Testis (tissue), 3 donors: ENCODE data around the gene CDK13. TPM values are rescaled to one million over a fixed set of nuclear protein-coding genes. Genes with fewer than 3 reads are reported as not detected.
"Not testable (repeated sequence)": the region's sequence is repeated elsewhere in the genome, so short reads cannot be mapped to it uniquely, and the experiment has no call there.

Experiments
- DNase-seq: peaks from one replicate; pipeline ENCODE4 v3.0.0-alpha.2; 2019
- H3K27ac ChIP-seq, 2 donors: fragments of 200-600 bp; sonication (generic); one replicate each; pipeline ENCODE4 v1.5.1; 2019
- H3K27me3 ChIP-seq: fragments of 200-600 bp; sonication (generic); one replicate; pipeline ENCODE4 v1.5.1; 2019
- H3K36me3 ChIP-seq: fragments of 200-600 bp; sonication (generic); one replicate; pipeline ENCODE4 v1.5.1; 2017; ENCODE audit warnings: low read depth; ENCODE audit errors: missing control alignments
- H3K4me1 ChIP-seq: fragments of 200-600 bp; sonication (generic); one replicate; pipeline ENCODE4 v1.5.1; 2019
- H3K4me3 ChIP-seq, 2 donors: fragments of 200-600 bp; sonication (generic); one replicate each; pipeline ENCODE4 v1.5.1; 2017 to 2019
- H3K9me3 ChIP-seq: fragments of 200-600 bp; sonication (generic); one replicate; pipeline ENCODE4 v1.5.1; 2017
- CTCF ChIP-seq, 3 experiments: fragments of 450-650 bp in 2 of 3; fragments of 200-600 bp in 1 of 3; sonication (generic) in 1 of 3; IDR thresholded peaks; one replicate each; pipeline ENCODE4 v1.5.1; 2016 to 2019; ENCODE audit warnings: antibody characterized with exemption in 3 of 3, mild to moderate bottlenecking in 2 of 3, moderate library complexity in 1 of 3
- POLR2A ChIP-seq: fragments of 450-650 bp; IDR thresholded peaks from one replicate; pipeline ENCODE4 v1.6.1; 2017; ENCODE audit warnings: antibody characterized with exemption, mild to moderate bottlenecking, moderate library complexity
- WGBS, 2 donors: methylation state at CpG; one replicate each; pipeline ENCODE4 v1.1.5; 2018; 5-methylcytosine and 5-hydroxymethylcytosine counted together
- intact Hi-C: fragments of 100-400 bp; cut with DNase I; formaldehyde crosslinking; loops from one replicate; pipeline ENCODE4 v1.15.1; 2023; ENCODE audit warnings: low total_unique reads
- polyA plus RNA-seq: library from polyadenylated mRNA; stranded (reverse); fragments of 350-450 nt; fragmentation: Illumina TruSeq; extraction: RNeasy Lipid Tissue Mini Kit (QIAGEN cat#74804); gene quantifications from one replicate; pipeline ENCODE4 v1.2.3, GENCODE V29; 2014; ENCODE audit warnings: low read depth, low replicate concordance; ENCODE audit not compliant: insufficient read depth
- total RNA-seq, 2 donors: library from RNA; depleted of rRNA; stranded (reverse); fragments of >200 nt; gene quantifications; one replicate each; pipeline ENCODE4 v1.2.3, GENCODE V29; 2016

Gene CDK13
- total and polyA plus RNA-seq, 3 donors from 2014 or later, result 55.1 to 140 (median 134) TPM

GRCh38 chr7:39910108-39910869, 39.8 kb upstream of the CDK13 start:
- Histone ChIP-seq H3K36me3 (no peaks in the 10 kb centered on the region), H3K4me1 (no peaks in the 10 kb centered on the region), H3K4me3 (no peak overlapping the region), H3K9me3 (no peaks in the 10 kb centered on the region), H3K27me3 (no peaks in the 10 kb centered on the region), H3K27ac (no peak overlapping the region)
- TF ChIP-seq CTCF (IDR thresholded peaks at IDR 0.05) (no peak), POLR2A (no peak)
- no peak for DNase-seq
- intact Hi-C loops, result no loop called here
- 91 to 92% methylated on average over 7 of the region's 7 CpGs for WGBS, 2 donors

GRCh38 chr7:39911167-39911566, 38.9 kb upstream of the CDK13 start:
- intact Hi-C loops, result no loop called here
- 70 to 83% methylated on average over 2 of the region's 2 CpGs for WGBS, 2 donors

GRCh38 chr7:39915847-39916246, 34.2 kb upstream of the CDK13 start:
- WGBS, 2 donors, result 88 to 91% methylated on average over 8 of the region's 8 CpGs
- intact Hi-C loops, H3K9me3 ChIP-seq: not testable (repeated sequence)

More at GRCh38 chr7:39911167-39911566, 38.9 kb upstream of the CDK13 start:
- Histone ChIP-seq H3K9me3 (no peaks in the 10 kb centered on the region), H3K27ac (no peak overlapping the region), H3K4me1 (no peaks in the 10 kb centered on the region), H3K4me3 (no peak overlapping the region), H3K36me3 (no peaks in the 10 kb centered on the region), H3K27me3 (no peaks in the 10 kb centered on the region)
- DNase-seq, result no peak
- no peak for TF ChIP-seq POLR2A
- TF ChIP-seq CTCF (IDR thresholded peaks at IDR 0.05), result no peak

GRCh38 chr7:39919646-39920045, 30.4 kb upstream of the CDK13 start:
- no peak overlapping the region for H3K4me3 ChIP-seq
- WGBS, 2 donors, result 76 to 91% methylated on average over 2 of the region's 2 CpGs
- intact Hi-C loops, result no loop called here
- H3K27me3 ChIP-seq, result no peaks in the 10 kb centered on the region
- no peak for TF ChIP-seq CTCF (IDR thresholded peaks at IDR 0.05)
- TF ChIP-seq POLR2A, result no peak
- H3K9me3 ChIP-seq, result no peaks in the 10 kb centered on the region
- DNase-seq, result no peak
- no peaks in the 10 kb centered on the region for H3K36me3 ChIP-seq
- H3K27ac ChIP-seq, result no peak overlapping the region
- no peaks in the 10 kb centered on the region for H3K4me1 ChIP-seq

More at GRCh38 chr7:39915847-39916246, 34.2 kb upstream of the CDK13 start:
- not testable (repeated sequence) for H3K4me3 ChIP-seq, H3K27me3 ChIP-seq, H3K4me1 ChIP-seq, DNase-seq, H3K27ac ChIP-seq, H3K36me3 ChIP-seq

GRCh38 chr7:39921506-39922175, 28.4 kb upstream of the CDK13 start:
- Histone ChIP-seq H3K36me3 (no peaks in the 10 kb centered on the region), H3K9me3 (no peaks in the 10 kb centered on the region), H3K27ac (no peak overlapping the region), H3K27me3 (no peaks in the 10 kb centered on the region), H3K4me1 (no peaks in the 10 kb centered on the region), H3K4me3 (no peak overlapping the region)
- whole genome bisulfite sequencing, 2 donors, result 54 to 63% methylated on average over 7 of the region's 7 CpGs
- TF ChIP-seq POLR2A (no peak), CTCF (IDR thresholded peaks at IDR 0.05) (no peak)
- DNase-seq, result no peak
- intact Hi-C loops, result no loop called here
